ENCODE results near the gene ABCG5.

ABCG5 gene

DNA sequence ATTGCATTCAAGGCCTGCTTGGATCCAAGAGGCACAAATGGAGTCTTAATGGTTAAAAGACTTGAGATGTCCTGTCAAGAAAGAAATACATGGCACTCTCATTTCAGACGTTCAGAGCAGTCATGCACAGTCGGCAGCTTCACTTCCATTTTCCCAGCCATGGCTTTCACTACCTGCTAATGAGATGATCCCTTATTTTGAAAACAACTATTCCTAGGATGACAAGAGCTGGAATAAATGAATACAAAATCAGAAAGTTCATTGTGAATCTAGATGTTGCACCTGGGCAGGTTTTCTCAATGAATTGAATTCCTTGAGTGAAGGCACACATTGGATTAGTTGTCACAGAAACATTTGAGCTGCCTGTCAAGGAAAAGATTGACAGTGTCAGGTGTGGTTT, 25.7 kb downstream of the ABCG5 start:
- no peak for DNase-seq (ENCODE audit: low read depth)
- no peak overlapping the region for H3K4me3 ChIP-seq (ENCODE audit: control insufficient read depth, low read depth, low read length)
- TF ChIP-seq, protein P1, sequence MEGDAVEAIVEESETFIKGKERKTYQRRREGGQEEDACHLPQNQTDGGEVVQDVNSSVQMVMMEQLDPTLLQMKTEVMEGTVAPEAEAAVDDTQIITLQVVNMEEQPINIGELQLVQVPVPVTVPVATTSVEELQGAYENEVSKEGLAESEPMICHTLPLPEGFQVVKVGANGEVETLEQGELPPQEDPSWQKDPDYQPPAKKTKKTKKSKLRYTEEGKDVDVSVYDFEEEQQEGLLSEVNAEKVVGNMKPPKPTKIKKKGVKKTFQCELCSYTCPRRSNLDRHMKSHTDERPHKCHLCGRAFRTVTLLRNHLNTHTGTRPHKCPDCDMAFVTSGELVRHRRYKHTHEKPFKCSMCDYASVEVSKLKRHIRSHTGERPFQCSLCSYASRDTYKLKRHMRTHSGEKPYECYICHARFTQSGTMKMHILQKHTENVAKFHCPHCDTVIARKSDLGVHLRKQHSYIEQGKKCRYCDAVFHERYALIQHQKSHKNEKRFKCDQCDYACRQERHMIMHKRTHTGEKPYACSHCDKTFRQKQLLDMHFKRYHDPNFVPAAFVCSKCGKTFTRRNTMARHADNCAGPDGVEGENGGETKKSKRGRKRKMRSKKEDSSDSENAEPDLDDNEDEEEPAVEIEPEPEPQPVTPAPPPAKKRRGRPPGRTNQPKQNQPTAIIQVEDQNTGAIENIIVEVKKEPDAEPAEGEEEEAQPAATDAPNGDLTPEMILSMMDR (IDR thresholded peaks at IDR 0.05; ENCODE audit: control insufficient read depth, insufficient read depth, low read depth, low read length, missing control alignments), result no peak

DNA sequence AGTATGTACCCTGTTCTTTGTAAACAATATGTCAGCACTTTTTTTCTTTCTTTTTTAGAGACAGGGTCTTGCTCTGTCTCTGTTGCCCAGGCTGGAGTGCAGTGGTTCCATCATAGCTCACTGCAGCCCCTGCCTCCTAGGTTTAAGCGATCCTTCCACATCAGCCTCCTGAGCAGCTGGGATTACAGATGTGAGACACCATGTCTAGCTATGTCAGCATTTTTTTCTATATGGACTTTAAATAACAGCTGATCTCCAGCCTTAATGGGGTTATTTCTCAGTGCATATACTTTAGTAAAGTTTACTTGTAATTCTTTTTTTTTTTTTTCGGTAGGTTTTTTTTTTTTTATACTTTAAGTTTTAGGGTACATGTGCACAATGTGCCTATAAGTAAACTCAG, 26.6 kb downstream of the ABCG5 start:
- DNase-seq (ENCODE audit: low read depth), result no peak
- TF ChIP-seq, protein P1 (IDR thresholded peaks at IDR 0.05; ENCODE audit: control insufficient read depth, insufficient read depth, low read depth, low read length, missing control alignments), result no peak

DNA sequence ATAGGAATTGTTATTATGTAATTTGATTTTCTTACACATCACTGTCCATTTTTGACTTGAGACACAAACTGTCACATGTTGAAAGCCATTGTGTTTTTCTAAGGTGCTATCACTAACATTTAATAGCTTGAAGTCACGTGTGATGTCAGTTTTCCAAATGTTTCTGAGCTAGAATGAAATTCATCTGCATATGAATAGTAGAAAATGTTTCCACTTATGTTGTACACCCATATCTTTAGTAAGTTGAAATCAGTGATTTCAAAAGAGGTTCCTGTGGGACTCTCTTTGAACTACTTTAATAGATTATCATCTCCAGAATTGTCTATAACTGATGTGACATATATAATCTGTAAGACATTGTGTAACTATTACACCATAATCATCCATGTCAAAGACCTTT, 27.8 kb downstream of the ABCG5 start:
- TF ChIP-seq, protein P1 (IDR thresholded peaks at IDR 0.05; ENCODE audit: control insufficient read depth, insufficient read depth, low read depth, low read length, missing control alignments), result no peak
- no peak for DNase-seq (ENCODE audit: low read depth)
- no peak overlapping the region for H3K4me3 ChIP-seq (ENCODE audit: control insufficient read depth, low read depth, low read length)

More for the DNA sequence above, 26.6 kb downstream of the ABCG5 start:
- H3K4me3 ChIP-seq (ENCODE audit: control insufficient read depth, low read depth, low read length), result no peak overlapping the region

DNA sequence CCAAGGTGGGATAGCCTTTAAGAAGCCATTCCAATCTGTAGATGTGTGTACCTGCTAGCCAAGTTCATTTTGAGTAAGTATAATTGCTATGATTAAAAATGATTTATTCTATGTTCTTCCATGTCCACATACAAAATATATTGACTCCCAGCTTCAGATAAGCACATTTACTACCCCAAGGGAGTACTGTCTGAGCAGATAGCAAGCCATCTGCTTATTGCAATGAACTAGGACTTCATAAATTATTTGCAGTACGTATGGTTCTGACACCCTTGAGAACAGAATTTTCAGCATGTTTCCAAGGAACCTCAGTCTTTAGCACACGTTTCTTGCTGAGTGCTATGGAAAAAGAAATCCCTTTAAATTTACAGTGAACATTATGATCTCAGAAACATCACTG, 28.2 kb downstream of the ABCG5 start:
- H3K4me3 ChIP-seq (ENCODE audit: control insufficient read depth, low read depth, low read length), result no peak overlapping the region
- TF ChIP-seq, protein P1 (IDR thresholded peaks at IDR 0.05; ENCODE audit: control insufficient read depth, insufficient read depth, low read depth, low read length, missing control alignments), result no peak
- DNase-seq (ENCODE audit: low read depth), result no peak

DNA sequence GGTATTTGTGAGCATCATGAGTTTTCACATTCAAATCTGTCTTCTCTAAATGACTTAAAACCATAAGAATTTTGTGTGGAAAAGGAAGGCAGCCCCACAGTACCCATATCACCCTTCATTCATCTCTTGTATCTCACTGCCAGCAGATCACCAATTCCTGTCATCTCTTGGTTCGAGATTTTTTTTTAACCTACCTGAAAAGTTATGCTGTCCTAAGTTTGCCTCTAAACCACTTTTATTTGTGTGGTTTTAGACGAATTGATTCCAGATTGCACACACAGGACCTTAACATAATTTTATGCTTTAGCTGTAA, 32.0 kb downstream of the ABCG5 start:
- no peak overlapping the region for H3K4me3 ChIP-seq (ENCODE audit: control insufficient read depth, low read depth, low read length)
- TF ChIP-seq, protein P1 (IDR thresholded peaks at IDR 0.05; ENCODE audit: control insufficient read depth, insufficient read depth, low read depth, low read length, missing control alignments), result no peak
- no peak for DNase-seq (ENCODE audit: low read depth)

DNA sequence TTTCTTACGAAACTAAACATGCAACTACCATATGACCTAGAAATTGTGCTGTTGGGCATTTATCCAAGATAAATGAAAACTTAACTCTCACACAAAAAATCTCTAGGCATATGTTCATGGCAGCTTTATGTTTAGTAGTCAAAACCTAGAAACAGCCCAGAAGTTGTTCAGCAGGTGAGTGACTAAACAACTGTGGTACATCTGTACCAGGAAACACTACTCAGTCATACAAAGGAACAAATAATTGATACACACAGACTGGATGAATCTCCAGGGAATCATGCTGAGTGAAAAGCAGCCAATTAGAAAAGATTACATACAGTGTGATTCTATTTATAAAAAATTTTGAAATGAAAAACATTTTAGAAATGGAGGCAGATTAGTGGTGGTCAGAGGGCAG, 35.5 kb downstream of the ABCG5 start:
- H3K4me3 ChIP-seq (ENCODE audit: control insufficient read depth, low read depth, low read length), result no peak overlapping the region
- no peak for DNase-seq (ENCODE audit: low read depth)
- TF ChIP-seq, protein P1 (IDR thresholded peaks at IDR 0.05; ENCODE audit: control insufficient read depth, insufficient read depth, low read depth, low read length, missing control alignments), result no peak

DNA sequence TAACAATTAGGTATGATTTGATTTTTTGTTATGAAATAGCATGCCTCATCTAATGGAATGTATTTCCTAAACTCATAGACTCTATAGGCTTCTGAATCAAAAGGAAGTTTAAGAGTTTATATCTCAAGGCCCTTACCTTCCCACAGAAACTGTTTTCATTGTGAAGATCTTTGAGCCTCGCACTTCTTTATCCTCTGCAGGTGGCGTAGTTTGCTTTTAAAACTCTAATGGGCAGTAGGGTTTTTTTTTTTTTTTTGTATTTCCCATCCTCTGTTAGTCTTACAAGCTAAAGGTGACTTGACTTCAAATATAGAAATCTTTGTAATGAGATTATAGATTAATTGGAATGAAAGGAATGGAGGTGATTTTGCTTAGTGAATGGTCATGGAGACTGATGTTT, 36.5 kb downstream of the ABCG5 start:
- TF ChIP-seq, protein P1 (IDR thresholded peaks at IDR 0.05; ENCODE audit: control insufficient read depth, insufficient read depth, low read depth, low read length, missing control alignments), result no peak
- no peak for DNase-seq (ENCODE audit: low read depth)
- no peak overlapping the region for H3K4me3 ChIP-seq (ENCODE audit: control insufficient read depth, low read depth, low read length)
